ENCODE data around the gene MEGF11.

DNA sequence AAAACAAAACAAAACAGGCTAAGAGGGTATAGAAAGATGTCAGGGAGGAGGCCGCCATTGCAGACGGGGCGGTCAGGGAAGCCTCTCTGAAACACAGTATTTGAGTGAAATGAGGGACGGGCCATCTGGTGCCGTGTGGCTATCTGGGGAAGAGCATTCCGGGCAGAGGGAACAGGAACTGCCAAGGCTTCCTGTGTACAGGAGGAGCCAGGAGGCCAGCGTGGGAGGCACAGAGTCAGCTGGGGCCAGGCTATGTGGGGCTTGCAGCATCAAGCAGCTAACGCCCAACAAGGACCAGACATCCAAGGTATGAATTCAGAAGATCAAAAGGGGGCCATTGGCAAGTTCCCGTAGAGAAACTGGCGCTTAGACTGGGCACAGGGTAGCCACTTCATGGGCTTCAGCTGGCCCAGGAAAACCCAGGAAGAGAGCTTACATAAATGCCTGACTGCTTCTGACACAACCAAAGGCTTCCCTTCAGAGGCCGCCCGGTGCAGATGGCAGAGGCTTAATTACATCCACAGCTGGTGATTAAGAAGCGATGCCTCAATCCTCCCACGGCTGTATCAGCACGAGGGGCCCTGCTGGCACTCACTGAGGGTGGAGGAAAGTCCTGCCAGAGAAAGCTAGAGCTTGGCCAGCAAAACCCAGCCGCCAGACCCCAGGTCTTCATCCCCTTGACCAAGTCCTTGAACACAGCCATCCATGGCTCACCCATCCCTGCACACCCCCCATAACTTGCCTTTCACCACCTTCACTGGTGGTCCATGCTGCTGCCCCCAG is 144.9 kb downstream of the MEGF11 start:
- TF ChIP-seq JUN (IDR thresholded peaks at IDR 0.05), result no peak
- no peak for TF ChIP-seq RNF2 (IDR thresholded peaks at IDR 0.05; ENCODE audit: borderline replicate concordance, low read depth)
- TF ChIP-seq, protein P1, sequence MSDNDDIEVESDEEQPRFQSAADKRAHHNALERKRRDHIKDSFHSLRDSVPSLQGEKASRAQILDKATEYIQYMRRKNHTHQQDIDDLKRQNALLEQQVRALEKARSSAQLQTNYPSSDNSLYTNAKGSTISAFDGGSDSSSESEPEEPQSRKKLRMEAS (IDR thresholded peaks at IDR 0.05), result no peak
- TF ChIP-seq, protein P2, sequence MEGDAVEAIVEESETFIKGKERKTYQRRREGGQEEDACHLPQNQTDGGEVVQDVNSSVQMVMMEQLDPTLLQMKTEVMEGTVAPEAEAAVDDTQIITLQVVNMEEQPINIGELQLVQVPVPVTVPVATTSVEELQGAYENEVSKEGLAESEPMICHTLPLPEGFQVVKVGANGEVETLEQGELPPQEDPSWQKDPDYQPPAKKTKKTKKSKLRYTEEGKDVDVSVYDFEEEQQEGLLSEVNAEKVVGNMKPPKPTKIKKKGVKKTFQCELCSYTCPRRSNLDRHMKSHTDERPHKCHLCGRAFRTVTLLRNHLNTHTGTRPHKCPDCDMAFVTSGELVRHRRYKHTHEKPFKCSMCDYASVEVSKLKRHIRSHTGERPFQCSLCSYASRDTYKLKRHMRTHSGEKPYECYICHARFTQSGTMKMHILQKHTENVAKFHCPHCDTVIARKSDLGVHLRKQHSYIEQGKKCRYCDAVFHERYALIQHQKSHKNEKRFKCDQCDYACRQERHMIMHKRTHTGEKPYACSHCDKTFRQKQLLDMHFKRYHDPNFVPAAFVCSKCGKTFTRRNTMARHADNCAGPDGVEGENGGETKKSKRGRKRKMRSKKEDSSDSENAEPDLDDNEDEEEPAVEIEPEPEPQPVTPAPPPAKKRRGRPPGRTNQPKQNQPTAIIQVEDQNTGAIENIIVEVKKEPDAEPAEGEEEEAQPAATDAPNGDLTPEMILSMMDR (IDR thresholded peaks at IDR 0.05), result no peak
- TF ChIP-seq EP300 (IDR thresholded peaks at IDR 0.05), result no peak
- no peak for TF ChIP-seq FOSB (CRISPR knock-in tag; IDR thresholded peaks at IDR 0.05)
